Lower lobe of right lung (tissue), 2 donors: ENCODE results near the gene THSD4. TPM values are rescaled to one million over a fixed set of nuclear protein-coding genes. Genes with fewer than 3 reads are reported as not detected.

ENCODE experiments used
- ATAC-seq, 2 donors: fragments of 200-7000 bp; cut with Tn5 transposase; one replicate each; pipeline ENCODE4 v1.9.1; 2020 to 2022; ENCODE audit warnings: mild to moderate bottlenecking in 2 of 2, moderate library complexity in 2 of 2
- DNase-seq: peaks from one replicate; pipeline ENCODE4 v3.0.0-alpha.2; 2020
- H3K27ac ChIP-seq: fragments of 200-600 bp; one replicate; pipeline ENCODE4 v1.8.0; 2022
- H3K27me3 ChIP-seq: fragments of 200-600 bp; one replicate; pipeline ENCODE4 v1.8.0; 2022; ENCODE audit warnings: low read depth
- H3K36me3 ChIP-seq: fragments of 200-600 bp; one replicate; pipeline ENCODE4 v1.8.0; 2022; ENCODE audit warnings: mild to moderate bottlenecking
- H3K4me1 ChIP-seq: fragments of 200-600 bp; one replicate; pipeline ENCODE4 v1.8.0; 2022
- H3K4me3 ChIP-seq: fragments of 200-600 bp; one replicate; pipeline ENCODE4 v1.8.0; 2022; ENCODE audit warnings: mild to moderate bottlenecking
- H3K9me3 ChIP-seq: fragments of 200-600 bp; one replicate; pipeline ENCODE4 v1.8.0; 2022
- CTCF ChIP-seq: fragments of 200-600 bp; IDR thresholded peaks from one replicate; pipeline ENCODE4 v1.8.0; 2022; ENCODE audit warnings: antibody characterized with exemption, mild to moderate bottlenecking
- intact Hi-C: fragments of 100-400 bp; cut with DNase I; formaldehyde crosslinking; loops from one replicate; pipeline ENCODE4 v1.11.0; 2022
- long read RNA-seq: library from polyadenylated mRNA; unstranded; transcript quantifications from one replicate; pipeline ENCODE4 v2.0.0, GENCODE V29; 2021
- total RNA-seq: library from RNA; stranded (reverse); fragmentation: NEBNext Ultra II Directional; extraction: Animal tissue kit (Norgen Biotek cat#: 25700); gene quantifications from one replicate; pipeline ENCODE4 v1.2.1, GENCODE V29; 2021
- donor health status: DM: no; HTN: yes; CAD: no; lungs with severe emphysema.

The THSD4 gene
- 18.2 TPM for total RNA-seq
- long read RNA-seq, partial matches to known transcripts, result 2 of 11 reads
- long read RNA-seq, other reads (novel, unspliced or antisense), result 9 of 11 reads

- Histone ChIP-seq H3K9me3 (no peaks in the 10 kb centered on the region), H3K4me1 (peaks cover 7% of the 10 kb centered on the region), H3K27me3 (no peaks in the 10 kb centered on the region), H3K4me3 (peak within 1 kb of the TSS; percentile 69), H3K27ac (peak within 1 kb of the TSS; percentile 75), H3K36me3 (no peaks in the 10 kb centered on the region)
- ATAC-seq (peak; percentile 93 to 94), DNase-seq (peak; percentile 90)
- peak; percentile 95 for TF ChIP-seq CTCF
- intact Hi-C loops, result loop anchor here (10.0 kb wide), 1 partner anchor 330 kb away; no protein-coding TSS in a partner anchor
Measured at GRCh38 chr15:71114887-71115566, at the start of gene THSD4. TSS of gene THSD4 (plus strand) at chr15:71115471.

GRCh38 chr15:71066983-71067382 lies 48.3 kb upstream of the THSD4 start:
- DNase-seq (no peak), ATAC-seq (peak; percentile 23 to 46)
- Histone ChIP-seq H3K4me1 (no peaks in the 10 kb centered on the region), H3K4me3 (no peak overlapping the region), H3K9me3 (no peaks in the 10 kb centered on the region), H3K27me3 (no peaks in the 10 kb centered on the region), H3K36me3 (no peaks in the 10 kb centered on the region), H3K27ac (no peak overlapping the region)
- TF ChIP-seq CTCF, result no peak
- intact Hi-C loops, result no loop called here

GRCh38 chr15:71069693-71070092 lies 45.6 kb upstream of the THSD4 start:
- no peak for TF ChIP-seq CTCF
- no peak for ATAC-seq
- H3K9me3 ChIP-seq, result no peaks in the 10 kb centered on the region

GRCh38 chr15:71071529-71071928 lies 43.7 kb upstream of the THSD4 start:
- DNase-seq (no peak), ATAC-seq (no peak)
- Histone ChIP-seq H3K27ac (no peak overlapping the region), H3K9me3 (no peaks in the 10 kb centered on the region), H3K27me3 (no peaks in the 10 kb centered on the region), H3K4me3 (no peak overlapping the region), H3K36me3 (no peaks in the 10 kb centered on the region), H3K4me1 (no peaks in the 10 kb centered on the region)
- intact Hi-C loops, result no loop called here
- TF ChIP-seq CTCF, result no peak

More at GRCh38 chr15:71069693-71070092, 45.6 kb upstream of the THSD4 start:
- Histone ChIP-seq H3K27me3 (no peaks in the 10 kb centered on the region), H3K4me1 (no peaks in the 10 kb centered on the region), H3K4me3 (no peak overlapping the region), H3K27ac (no peak overlapping the region), H3K36me3 (no peaks in the 10 kb centered on the region)
- intact Hi-C loops, result no loop called here
- no peak for DNase-seq

- no peaks in the 10 kb centered on the region for H3K36me3 ChIP-seq
- no peaks in the 10 kb centered on the region for H3K27me3 ChIP-seq
- no peaks in the 10 kb centered on the region for H3K4me1 ChIP-seq
- no peak overlapping the region for H3K4me3 ChIP-seq
- intact Hi-C loops, result no loop called here
- no peak overlapping the region for H3K27ac ChIP-seq
- no peak for TF ChIP-seq CTCF
- DNase-seq, result no peak
- no peaks in the 10 kb centered on the region for H3K9me3 ChIP-seq
- no peak for ATAC-seq
Measured at GRCh38 chr15:71072423-71072822, 42.8 kb upstream of the THSD4 start.
